GM19324 (cell line): Measurements from ENCODE around the gene FYB1.
A peak's percentile ranks its signal among the peaks of the same experiment; 100 is the strongest.
"Not testable (repeated sequence)": the region's sequence is repeated elsewhere in the genome, so short reads cannot be mapped to it uniquely, and the experiment has no call there.

Experiments
- ATAC-seq: cut with Tn5 transposase; IDR thresholded peaks from one replicate; pipeline ENCODE4 v1.9.1; 2021; ENCODE audit warnings: mild to moderate bottlenecking, moderate library complexity; ENCODE audit not compliant: unreplicated experiment, low FRiP score

Gene FYB1

GRCh38 chr5:39191216-39191615 is 28.1 kb downstream of the FYB1 start:
- ATAC-seq = no peak

GRCh38 chr5:39190311-39191102 is 28.9 kb downstream of the FYB1 start:
- no peak for ATAC-seq

- no peak for ATAC-seq
These were observed 29.9 kb downstream of the FYB1 start for GRCh38 chr5:39189292-39189955.

GRCh38 chr5:39187831-39188731 is 31.3 kb downstream of the FYB1 start:
- no peak for ATAC-seq

- ATAC-seq = no peak
These were observed 32.4 kb downstream of the FYB1 start for GRCh38 chr5:39186722-39187539.

GRCh38 chr5:39186289-39186688 is 33.1 kb downstream of the FYB1 start:
- ATAC-seq = no peak

GRCh38 chr5:39185761-39186160 is 33.6 kb downstream of the FYB1 start:
- ATAC-seq = no peak

- not testable (repeated sequence) for ATAC-seq
These were observed 39.8 kb downstream of the FYB1 start for GRCh38 chr5:39179561-39179960.

GRCh38 chr5:39178861-39179260 is 40.5 kb downstream of the FYB1 start:
- ATAC-seq = no peak

- no peak for ATAC-seq
These were observed 41.2 kb downstream of the FYB1 start for GRCh38 chr5:39178171-39178570.

- peak; percentile 72 for ATAC-seq
These were observed 41.8 kb downstream of the FYB1 start for GRCh38 chr5:39177631-39177964.

- ATAC-seq = peak; percentile 35
These were observed 42.4 kb downstream of the FYB1 start for GRCh38 chr5:39176759-39177630.

- no peak for ATAC-seq
These were observed 43.9 kb downstream of the FYB1 start for GRCh38 chr5:39175273-39175955.

- ATAC-seq = no peak
These were observed 46.3 kb downstream of the FYB1 start for GRCh38 chr5:39173069-39173468.

- no peak for ATAC-seq
These were observed 46.8 kb downstream of the FYB1 start for GRCh38 chr5:39172593-39172992.

- ATAC-seq = no peak
These were observed 47.7 kb downstream of the FYB1 start for GRCh38 chr5:39171647-39172046.

- ATAC-seq = no peak
These were observed 50.3 kb downstream of the FYB1 start for GRCh38 chr5:39169081-39169480.

- no peak for ATAC-seq
These were observed 51.4 kb downstream of the FYB1 start for GRCh38 chr5:39167972-39168342.
